IPS DF 6.9 (cell line): ENCODE measurements around the gene BNC2.

Experiments
- DNase-seq: peaks from one replicate; pipeline ENCODE4 v3.0.0-alpha.2; 2013; ENCODE audit warnings: low read depth, low spot score
- H3K27ac ChIP-seq: one replicate; pipeline ENCODE4 v1.5.1; 2013; ENCODE audit warnings: low read length, control low read depth
- H3K27me3 ChIP-seq: 2 replicates; pipeline ENCODE4 v1.6.1; 2013; ENCODE audit warnings: mild to moderate bottlenecking, low read length; ENCODE audit not compliant: control insufficient read depth, insufficient read depth
- H3K36me3 ChIP-seq: 2 replicates; pipeline ENCODE4 v1.6.1; 2013; ENCODE audit warnings: low read length; ENCODE audit not compliant: control insufficient read depth, insufficient read depth
- H3K4me1 ChIP-seq: 2 replicates; pipeline ENCODE4 v1.6.1; 2013; ENCODE audit warnings: low read length; ENCODE audit not compliant: control insufficient read depth, insufficient read depth
- H3K4me3 ChIP-seq: 2 replicates; pipeline ENCODE4 v1.5.1; 2013; ENCODE audit warnings: mild to moderate bottlenecking, low read length
- H3K9me3 ChIP-seq: 2 replicates; pipeline ENCODE4 v1.6.1; 2013; ENCODE audit warnings: low read length, inconsistent platforms; ENCODE audit not compliant: control insufficient read depth, insufficient read depth
- WGBS: extraction: QIAGEN DNeasy Blood & Tissue Kit; methylation state at CpG from one replicate; pipeline ENCODE4 v1.1.7; 2013; ENCODE audit warnings: mixed read lengths, missing lambda C conversion rate; ENCODE audit not compliant: insufficient read length, insufficient coverage; 5-methylcytosine and 5-hydroxymethylcytosine counted together

Gene BNC2

GRCh38 chr9:16555802-16556201 is 314.7 kb downstream of the BNC2 start:
- no peak overlapping the region for H3K4me3 ChIP-seq
- no CpG with 5 or more reads among the region's 1 CpG for WGBS
- H3K9me3 ChIP-seq = no peaks in the 10 kb centered on the region
- H3K36me3 ChIP-seq = peaks cover 3% of the 10 kb centered on the region
- H3K27ac ChIP-seq = no peak overlapping the region
- H3K4me1 ChIP-seq = peaks cover 2% of the 10 kb centered on the region; the same call in 1 of the 2 replicates
- DNase-seq = no peak
- H3K27me3 ChIP-seq = no peaks in the 10 kb centered on the region

- no peak overlapping the region for H3K27ac ChIP-seq
- no CpG with 5 or more reads among the region's 7 CpGs for WGBS
- DNase-seq = no peak
- peaks cover 2% of the 10 kb centered on the region; the same call in 1 of the 2 replicates for H3K4me1 ChIP-seq
- H3K4me3 ChIP-seq = no peak overlapping the region
- no peaks in the 10 kb centered on the region for H3K27me3 ChIP-seq
- H3K9me3 ChIP-seq = no peaks in the 10 kb centered on the region
- peaks cover 3% of the 10 kb centered on the region for H3K36me3 ChIP-seq
Measured at GRCh38 chr9:16553869-16554540, 316.5 kb downstream of the BNC2 start.

- H3K4me3 ChIP-seq = no peak overlapping the region
- no CpG with 5 or more reads among the region's 15 CpGs for WGBS
- DNase-seq = no peak
- no peaks in the 10 kb centered on the region for H3K9me3 ChIP-seq
- H3K27me3 ChIP-seq = no peaks in the 10 kb centered on the region
- H3K4me1 ChIP-seq = peaks cover 2% of the 10 kb centered on the region; the same call in 1 of the 2 replicates
- H3K36me3 ChIP-seq = peaks cover 3% of the 10 kb centered on the region
- H3K27ac ChIP-seq = no peak overlapping the region
Measured at GRCh38 chr9:16552252-16552651, 318.2 kb downstream of the BNC2 start.

- DNase-seq = no peak
- no peak overlapping the region for H3K4me3 ChIP-seq
- no peak overlapping the region for H3K27ac ChIP-seq
- H3K36me3 ChIP-seq = peaks cover 3% of the 10 kb centered on the region
- no peaks in the 10 kb centered on the region for H3K27me3 ChIP-seq
- WGBS = no CpG with 5 or more reads among the region's 1 CpG
- H3K4me1 ChIP-seq = peaks cover 2% of the 10 kb centered on the region; the same call in 1 of the 2 replicates
- no peaks in the 10 kb centered on the region for H3K9me3 ChIP-seq
Measured at GRCh38 chr9:16551692-16552091, 318.8 kb downstream of the BNC2 start.

GRCh38 chr9:16545639-16546038 is 324.8 kb downstream of the BNC2 start:
- no peak overlapping the region for H3K4me3 ChIP-seq
- H3K4me1 ChIP-seq = no peaks in the 10 kb centered on the region; the same call in 1 of the 2 replicates
- H3K27me3 ChIP-seq = no peaks in the 10 kb centered on the region
- WGBS = no CpG with 5 or more reads among the region's 3 CpGs
- no peaks in the 10 kb centered on the region for H3K36me3 ChIP-seq
- no peak for DNase-seq
- H3K9me3 ChIP-seq = no peaks in the 10 kb centered on the region
- H3K27ac ChIP-seq = no peak overlapping the region

GRCh38 chr9:16544842-16545241 is 325.6 kb downstream of the BNC2 start:
- Histone ChIP-seq H3K4me1 (no peaks in the 10 kb centered on the region; the same call in 1 of the 2 replicates), H3K27ac (no peak overlapping the region), H3K4me3 (no peak overlapping the region), H3K36me3 (no peaks in the 10 kb centered on the region), H3K9me3 (no peaks in the 10 kb centered on the region), H3K27me3 (no peaks in the 10 kb centered on the region)
- no CpG with 5 or more reads among the region's 1 CpG for WGBS
- DNase-seq = no peak

GRCh38 chr9:16543686-16544085 is 326.8 kb downstream of the BNC2 start:
- Histone ChIP-seq H3K9me3 (no peaks in the 10 kb centered on the region), H3K27ac (no peak overlapping the region), H3K4me3 (no peak overlapping the region), H3K4me1 (no peaks in the 10 kb centered on the region; the same call in 1 of the 2 replicates), H3K27me3 (no peaks in the 10 kb centered on the region), H3K36me3 (no peaks in the 10 kb centered on the region)
- no peak for DNase-seq
- WGBS = no CpG with 5 or more reads among the region's 3 CpGs

- Histone ChIP-seq H3K27ac (no peak overlapping the region), H3K27me3 (no peaks in the 10 kb centered on the region), H3K36me3 (no peaks in the 10 kb centered on the region), H3K4me3 (no peak overlapping the region), H3K9me3 (no peaks in the 10 kb centered on the region), H3K4me1 (no peaks in the 10 kb centered on the region; the same call in 1 of the 2 replicates)
- WGBS = no CpG with 5 or more reads among the region's 3 CpGs
- no peak for DNase-seq
Measured at GRCh38 chr9:16543225-16543624, 327.2 kb downstream of the BNC2 start.

- DNase-seq = no peak
- no peak overlapping the region for H3K4me3 ChIP-seq
- H3K36me3 ChIP-seq = no peaks in the 10 kb centered on the region
- H3K27ac ChIP-seq = no peak overlapping the region
- H3K9me3 ChIP-seq = no peaks in the 10 kb centered on the region
- no peaks in the 10 kb centered on the region; the same call in 1 of the 2 replicates for H3K4me1 ChIP-seq
- no CpG with 5 or more reads among the region's 1 CpG for WGBS
- no peaks in the 10 kb centered on the region for H3K27me3 ChIP-seq
Measured at GRCh38 chr9:16542290-16542689, 328.2 kb downstream of the BNC2 start.

GRCh38 chr9:16540743-16541613 is 329.5 kb downstream of the BNC2 start:
- Histone ChIP-seq H3K36me3 (no peaks in the 10 kb centered on the region), H3K27ac (no peak overlapping the region), H3K27me3 (no peaks in the 10 kb centered on the region), H3K4me1 (no peaks in the 10 kb centered on the region; the same call in 1 of the 2 replicates), H3K4me3 (no peak overlapping the region), H3K9me3 (no peaks in the 10 kb centered on the region)
- no peak for DNase-seq
- no CpG with 5 or more reads among the region's 7 CpGs for WGBS
